CD14-positive monocyte (primary cell): ENCODE data around the gene BACH2. TPM values are rescaled to one million over a fixed set of nuclear protein-coding genes. Genes with fewer than 3 reads are reported as not detected.

Experiments
- DNase-seq, 3 donors: peaks; one replicate each; pipeline ENCODE4 v3.0.0-alpha.2; 2011 to 2022
- H2AFZ ChIP-seq: 2 replicates; pipeline ENCODE4 v1.6.0; 2012; ENCODE audit warnings: mild to moderate bottlenecking, low read depth, low read length, inconsistent platforms; ENCODE audit not compliant: insufficient read depth, poor library complexity, severe bottlenecking
- H3K27ac ChIP-seq, 2 donors: 1 replicate in 1 of 2; 2 replicates in 1 of 2; pipeline ENCODE4 v1.5.1; 2012 to 2013; ENCODE audit warnings: low read length in 2 of 2, control low read depth in 1 of 2, inconsistent platforms in 1 of 2, low read depth in 1 of 2, mild to moderate bottlenecking in 1 of 2
- H3K27me3 ChIP-seq, 2 donors: one replicate each; pipeline versions ENCODE4 v1.6.0 to v1.6.1; 2011 to 2013; ENCODE audit warnings: low read length in 2 of 2; ENCODE audit not compliant: control insufficient read depth in 2 of 2, insufficient read depth in 2 of 2
- H3K36me3 ChIP-seq, 2 donors: replicated peaks in 1 of 2; 1 replicate in 1 of 2; 2 replicates in 1 of 2; pipeline versions ENCODE4 v1.5.1 to v1.6.1; 2012 to 2013; ENCODE audit warnings: low read length in 2 of 2, control low read depth in 1 of 2, inconsistent platforms in 1 of 2, mild to moderate bottlenecking in 1 of 2; ENCODE audit not compliant: insufficient read depth in 2 of 2, control insufficient read depth in 1 of 2
- H3K4me1 ChIP-seq, 2 donors: 1 replicate in 1 of 2; 2 replicates in 1 of 2; pipeline versions ENCODE4 v1.5.1 to v1.6.1; 2012 to 2013; ENCODE audit warnings: low read length in 2 of 2, control low read depth in 1 of 2, inconsistent platforms in 1 of 2, mild to moderate bottlenecking in 1 of 2, moderate library complexity in 1 of 2; ENCODE audit not compliant: insufficient read depth in 2 of 2, control insufficient read depth in 1 of 2
- H3K4me2 ChIP-seq: replicated peaks from 2 replicates; pipeline ENCODE3; 2012; ENCODE audit warnings: low read length, moderate library complexity, mild to moderate bottlenecking; ENCODE audit not compliant: poor library complexity, severe bottlenecking; ENCODE audit errors: extremely low read depth
- H3K4me3 ChIP-seq, 3 experiments: fragments of 200-600 bp in 1 of 3; sonication (generic) in 1 of 3; replicated peaks in 1 of 3; 1 replicate in 2 of 3; 2 replicates in 1 of 3; pipeline ENCODE4 v1.5.1; 2011 to 2013; ENCODE audit warnings: low read length in 3 of 3, mild to moderate bottlenecking in 3 of 3, control low read depth in 2 of 3, low read depth in 2 of 3, inconsistent platforms in 1 of 3, moderate library complexity in 1 of 3
- H3K79me2 ChIP-seq: 2 replicates; pipeline ENCODE4 v1.6.0; 2012; ENCODE audit warnings: mild to moderate bottlenecking, control low read depth, inconsistent platforms, low read length, moderate library complexity; ENCODE audit not compliant: insufficient read depth
- H3K9ac ChIP-seq: 2 replicates; pipeline ENCODE4 v1.6.0; 2017; ENCODE audit warnings: low read length, mild to moderate bottlenecking; ENCODE audit not compliant: insufficient read depth, poor library complexity, severe bottlenecking
- H3K9me3 ChIP-seq, 2 donors: replicated peaks in 1 of 2; 1 replicate in 1 of 2; 2 replicates in 1 of 2; pipeline versions ENCODE4 v1.5.1 to v1.6.1; 2012 to 2013; ENCODE audit warnings: low read length in 2 of 2, control low read depth in 1 of 2; ENCODE audit not compliant: control insufficient read depth in 1 of 2, insufficient read depth in 1 of 2
- H4K20me1 ChIP-seq: 2 replicates; pipeline ENCODE4 v1.6.0; 2012; ENCODE audit warnings: mild to moderate bottlenecking, low read length, control low read depth, moderate library complexity; ENCODE audit not compliant: insufficient read depth
- H3K27ac Mint-ChIP-seq, 7 donors: one replicate each; pipeline ENCODE4 v1.8.0; 2020; ENCODE audit warnings: mild to moderate bottlenecking in 7 of 7, mixed read lengths in 7 of 7, moderate library complexity in 6 of 7, inconsistent platforms in 2 of 7
- H3K27me3 Mint-ChIP-seq, 3 donors: one replicate each; pipeline ENCODE4 v1.8.0; 2021 to 2022; ENCODE audit warnings: low read depth in 3 of 3, mild to moderate bottlenecking in 3 of 3, mixed read lengths in 3 of 3, moderate library complexity in 3 of 3, inconsistent platforms in 1 of 3
- H3K36me3 Mint-ChIP-seq, 2 donors: one replicate each; pipeline ENCODE4 v1.8.0; 2020; ENCODE audit warnings: mixed read lengths in 2 of 2, inconsistent platforms in 1 of 2, mild to moderate bottlenecking in 1 of 2
- H3K4me1 Mint-ChIP-seq: one replicate; pipeline ENCODE4 v1.8.0; 2020; ENCODE audit warnings: mild to moderate bottlenecking, mixed read lengths
- H3K4me3 Mint-ChIP-seq, 2 donors: one replicate each; pipeline ENCODE4 v1.8.0; 2020; ENCODE audit warnings: mild to moderate bottlenecking in 2 of 2, mixed read lengths in 2 of 2, moderate library complexity in 1 of 2
- H3K9me3 Mint-ChIP-seq, 7 donors: one replicate each; pipeline ENCODE4 v1.8.0; 2020 to 2022; ENCODE audit warnings: mixed read lengths in 7 of 7, mild to moderate bottlenecking in 6 of 7, moderate library complexity in 6 of 7, inconsistent platforms in 2 of 7
- CTCF ChIP-seq: fragments of 200-600 bp; IDR thresholded peaks from one replicate; pipeline ENCODE4 v1.8.0; 2022; ENCODE audit warnings: antibody characterized with exemption, mild to moderate bottlenecking
- WGBS: methylation state at CpG from one replicate; pipeline ENCODE4 v1.1.5; 2013; ENCODE audit warnings: missing lambda C conversion rate; ENCODE audit not compliant: insufficient coverage; 5-methylcytosine and 5-hydroxymethylcytosine counted together
- intact Hi-C, 2 donors: fragments of 100-400 bp; cut with micrococcal nuclease; formaldehyde crosslinking; loops; one replicate each; pipeline versions ENCODE4 v1.15.0 to v1.15.1; 2023
- polyA plus RNA-seq, 3 donors: library from polyadenylated mRNA; depleted of rRNA in 1 of 3; unstranded in 2 of 3; stranded (reverse) in 1 of 3; fragments of 300-500 nt in 2 of 3; fragments of >200 nt in 1 of 3; fragmentation: Illumina TruSeq in 2 of 3; gene quantifications; 1 replicate in 2 of 3; 2 replicates in 1 of 3; pipeline ENCODE4 v1.2.3, GENCODE V29; 2012 to 2021

The BACH2 gene
- polyA plus RNA-seq, 3 donors = 0.04 to 0.09 (median 0.05) TPM

GRCh38 chr6:90090866-90091265 is 205.8 kb downstream of the BACH2 start:
- H3K9ac ChIP-seq = no peak overlapping the region
- H3K79me2 ChIP-seq = no peaks in the 10 kb centered on the region
- no peak overlapping the region for H2AFZ ChIP-seq
- no peak for DNase-seq
- intact Hi-C loops = loop anchor here in 1 of 2 donors (10.0 kb wide), 1 partner anchor 204 kb away; the partner anchor contains the start of gene BACH2
- H3K36me3 ChIP-seq = no peaks in the 10 kb centered on the region
- H3K27me3 ChIP-seq = no peaks in the 10 kb centered on the region
- H3K36me3 Mint-ChIP-seq = peaks cover 0 to 3% of the 10 kb centered on the region in 2 donors
- no peak overlapping the region for H3K4me3 Mint-ChIP-seq
- H3K9me3 ChIP-seq = no peaks in the 10 kb centered on the region
- no CpG with 5 or more reads among the region's 2 CpGs for WGBS
- no peak overlapping the region for H3K27ac ChIP-seq
- TF ChIP-seq CTCF = no peak
- H3K4me2 ChIP-seq = no peak overlapping the region
- H3K4me1 ChIP-seq = peaks cover 12 to 16% of the 10 kb centered on the region in 2 donors
- H4K20me1 ChIP-seq = no peaks in the 10 kb centered on the region
- no peak overlapping the region for H3K4me3 ChIP-seq
- no peaks in the 10 kb centered on the region for H3K27me3 Mint-ChIP-seq
- no peak overlapping the region for H3K27ac Mint-ChIP-seq
- H3K9me3 Mint-ChIP-seq = no peaks in the 10 kb centered on the region
- H3K4me1 Mint-ChIP-seq = peaks cover 21% of the 10 kb centered on the region

- Histone ChIP-seq H3K79me2 (no peaks in the 10 kb centered on the region), H3K9me3 (no peaks in the 10 kb centered on the region), H3K27me3 (no peaks in the 10 kb centered on the region), H2AFZ (no peak overlapping the region), H3K27ac (peak overlapping the region in 1 of 2 donors; percentile 56), H4K20me1 (no peaks in the 10 kb centered on the region), H3K4me1 (peaks cover 23 to 35% of the 10 kb centered on the region in 2 donors), H3K4me2 (no peak overlapping the region), H3K9ac (no peak overlapping the region), H3K36me3 (no peaks in the 10 kb centered on the region), H3K4me3 (no peak overlapping the region)
- peaks cover 0 to 3% of the 10 kb centered on the region in 2 donors for H3K36me3 Mint-ChIP-seq
- no peaks in the 10 kb centered on the region for H3K9me3 Mint-ChIP-seq
- no peak overlapping the region for H3K4me3 Mint-ChIP-seq
- no peak for TF ChIP-seq CTCF
- no peaks in the 10 kb centered on the region for H3K27me3 Mint-ChIP-seq
- H3K4me1 Mint-ChIP-seq = peaks cover 33% of the 10 kb centered on the region
- DNase-seq = peak; percentile 73 to 89 (median 86)
- intact Hi-C loops = no loop called here
- peak overlapping the region; percentile 23 to 88 (median 61) for H3K27ac Mint-ChIP-seq
Measured at GRCh38 chr6:90088009-90088408, 208.6 kb downstream of the BACH2 start.
